OCI-LY1 (cell line): ENCODE measurements around the gene OR6S1.

Source experiments
- H2AFZ ChIP-seq: fragments of 200-600 bp; sonication (generic), shearing (Covaris generic); 2 replicates; pipeline ENCODE4 v1.6.0; 2014; ENCODE audit warnings: antibody characterized with exemption, mild to moderate bottlenecking, low read length
- H3F3A ChIP-seq: fragments of 200-600 bp; sonication (generic), shearing (Covaris generic); 2 replicates; pipeline ENCODE4 v1.6.0; 2014; ENCODE audit warnings: mild to moderate bottlenecking, antibody characterized with exemption, low read length, moderate library complexity; ENCODE audit not compliant: insufficient read depth
- H3K27ac ChIP-seq: fragments of 200-600 bp; sonication (generic); 2 replicates; pipeline ENCODE4 v1.5.1; 2014; ENCODE audit warnings: low read length, mixed run types, mild to moderate bottlenecking, low read depth; ENCODE audit not compliant: poor library complexity, severe bottlenecking
- H3K27me3 ChIP-seq: fragments of 200-600 bp; sonication (generic); 2 replicates; pipeline ENCODE4 v1.6.0; 2014; ENCODE audit warnings: antibody characterized with exemption, mild to moderate bottlenecking, low read length, moderate library complexity; ENCODE audit not compliant: insufficient read depth
- H3K36me3 ChIP-seq: fragments of 200-600 bp; sonication (generic); 2 replicates; pipeline ENCODE4 v1.6.1; 2014; ENCODE audit warnings: mild to moderate bottlenecking, antibody characterized with exemption, low read length, moderate library complexity, mixed read lengths; ENCODE audit not compliant: insufficient read depth
- H3K4me1 ChIP-seq: fragments of 200-600 bp; sonication (generic); 2 replicates; pipeline ENCODE4 v1.5.1; 2014; ENCODE audit warnings: mild to moderate bottlenecking, low read length, moderate library complexity; ENCODE audit not compliant: insufficient read depth, severe bottlenecking
- H3K4me2 ChIP-seq: fragments of 200-600 bp; sonication (generic), shearing (Covaris generic); 2 replicates; pipeline ENCODE4 v1.6.1; 2014; ENCODE audit warnings: low read length
- H3K4me3 ChIP-seq: fragments of 200-600 bp; sonication (generic); 2 replicates; pipeline ENCODE4 v1.5.1; 2014; ENCODE audit warnings: low read length, low read depth, mild to moderate bottlenecking, mixed read lengths; ENCODE audit not compliant: poor library complexity, severe bottlenecking
- H3K79me2 ChIP-seq: fragments of 200-600 bp; shearing (Covaris generic); 2 replicates; pipeline ENCODE4 v1.6.1; 2016; ENCODE audit warnings: mixed run types, low read length, mixed read lengths; ENCODE audit not compliant: insufficient read depth
- H3K9ac ChIP-seq: fragments of 200-600 bp; sonication (generic), shearing (Covaris generic); 2 replicates; pipeline ENCODE4 v1.6.1; 2014; ENCODE audit warnings: mild to moderate bottlenecking, low read length, mixed read lengths
- H3K9me2 ChIP-seq: fragments of 200-600 bp; sonication (generic), shearing (Covaris generic); 2 replicates; pipeline ENCODE4 v1.6.1; 2014; ENCODE audit warnings: low read depth, mild to moderate bottlenecking, low read length, mixed read lengths
- H3K9me3 ChIP-seq: fragments of 200-600 bp; shearing (Covaris generic); 2 replicates; pipeline ENCODE4 v1.6.1; 2014; ENCODE audit warnings: low read length, mixed read lengths
- H4K20me1 ChIP-seq: fragments of 200-600 bp; sonication (generic), shearing (Covaris generic); 2 replicates; pipeline ENCODE4 v1.6.0; 2016; ENCODE audit warnings: mild to moderate bottlenecking, low read length; ENCODE audit not compliant: insufficient read depth
- CTCF ChIP-seq: fragments of 200-600 bp; sonication (generic), shearing (Covaris generic); IDR thresholded peaks from 2 replicates; pipeline ENCODE4 v1.5.1; 2017; ENCODE audit warnings: mild to moderate bottlenecking, antibody characterized with exemption, low read length, moderate library complexity, mixed read lengths
- EZH2 ChIP-seq: fragments of 200-600 bp; sonication (generic), shearing (Covaris generic); IDR thresholded peaks from 2 replicates; pipeline ENCODE4 v1.8.0; 2017; ENCODE audit warnings: borderline replicate concordance, mixed run types, mild to moderate bottlenecking, antibody characterized with exemption, low read length, moderate library complexity, mixed read lengths

Gene OR6S1

GRCh38 chr14:20617138-20618003, 24.1 kb downstream of the OR6S1 start:
- no peaks in the 10 kb centered on the region for H3K9me2 ChIP-seq
- H3F3A ChIP-seq, result peaks cover 5% of the 10 kb centered on the region
- H3K9ac ChIP-seq, result no peak overlapping the region
- H3K36me3 ChIP-seq, result no peaks in the 10 kb centered on the region
- H4K20me1 ChIP-seq, result no peaks in the 10 kb centered on the region
- TF ChIP-seq EZH2 (no peak), CTCF (no peak)
- H3K4me2 ChIP-seq, result no peak overlapping the region
- no peak overlapping the region for H3K27ac ChIP-seq
- H3K4me1 ChIP-seq, result peaks cover 24% of the 10 kb centered on the region
- H3K9me3 ChIP-seq, result no peaks in the 10 kb centered on the region
- H2AFZ ChIP-seq, result no peak overlapping the region
- H3K79me2 ChIP-seq, result no peaks in the 10 kb centered on the region
- H3K4me3 ChIP-seq, result no peak overlapping the region
- no peaks in the 10 kb centered on the region; the same call in 1 of the 2 replicates for H3K27me3 ChIP-seq

- Histone ChIP-seq H3K27ac (no peak overlapping the region), H3K4me1 (peaks cover 31% of the 10 kb centered on the region)
Measured at GRCh38 chr14:20615996-20616395, 25.5 kb downstream of the OR6S1 start.

GRCh38 chr14:20614038-20614840, 27.3 kb downstream of the OR6S1 start:
- H3K4me3 ChIP-seq, result peak overlapping the region; percentile 58
- peaks cover 42% of the 10 kb centered on the region for H3K4me1 ChIP-seq
- no peaks in the 10 kb centered on the region for H3K27me3 ChIP-seq
- H3K9me3 ChIP-seq, result no peaks in the 10 kb centered on the region
- H3K79me2 ChIP-seq, result no peaks in the 10 kb centered on the region
- peak overlapping the region; percentile 78 for H3K4me2 ChIP-seq
- no peak overlapping the region for H3K27ac ChIP-seq
- no peaks in the 10 kb centered on the region for H3K36me3 ChIP-seq
- H2AFZ ChIP-seq, result no peak overlapping the region
- H3K9ac ChIP-seq, result peak overlapping the region; percentile 16; the same call in 1 of the 2 replicates
- H3F3A ChIP-seq, result peaks cover 8% of the 10 kb centered on the region
- TF ChIP-seq EZH2, result no peak
- TF ChIP-seq CTCF, result no peak
- H4K20me1 ChIP-seq, result no peaks in the 10 kb centered on the region
- H3K9me2 ChIP-seq, result no peaks in the 10 kb centered on the region

More at GRCh38 chr14:20615996-20616395, 25.5 kb downstream of the OR6S1 start:
- Histone ChIP-seq H3K9me3 (no peaks in the 10 kb centered on the region), H3K27me3 (no peaks in the 10 kb centered on the region), H3K4me2 (no peak overlapping the region), H3K4me3 (no peak overlapping the region), H3K9ac (no peak overlapping the region), H3K79me2 (no peaks in the 10 kb centered on the region), H4K20me1 (no peaks in the 10 kb centered on the region), H3K36me3 (no peaks in the 10 kb centered on the region), H3F3A (peaks cover 8% of the 10 kb centered on the region), H3K9me2 (no peaks in the 10 kb centered on the region), H2AFZ (no peak overlapping the region)
- TF ChIP-seq EZH2, result no peak
- no peak for TF ChIP-seq CTCF
